ENCODE data around the gene NSFL1C.

GRCh38 chr20:1415667-1416468 lies 50.8 kb downstream of the NSFL1C start:
- TF ChIP-seq CTCF (conservative IDR thresholded peaks at IDR 0.05; ENCODE audit: low read length), result no peak
- TF ChIP-seq EZH2phosphoT487 (IDR thresholded peaks at IDR 0.05; ENCODE audit: borderline replicate concordance, low read depth, low read length), result no peak

All from OCI-LY7 (cell line).